H9 (cell line): ENCODE results near the gene MROH8. TPM values are rescaled to one million over a fixed set of nuclear protein-coding genes. Genes with fewer than 3 reads are reported as not detected.

Experiments
- DNase-seq: peaks from one replicate; pipeline ENCODE4 v3.0.0-alpha.2; 2017
- H2AFZ ChIP-seq: one replicate; pipeline ENCODE4 v1.6.1; 2013; ENCODE audit warnings: mild to moderate bottlenecking, low read length, control low read depth, moderate library complexity
- H2AK5ac ChIP-seq: 2 replicates; pipeline ENCODE4 v1.6.1; 2013; ENCODE audit warnings: low read length, control low read depth, mixed read lengths; ENCODE audit not compliant: insufficient read length
- H2BK120ac ChIP-seq: one replicate; pipeline ENCODE4 v1.6.1; 2013; ENCODE audit warnings: low read depth, mild to moderate bottlenecking, low read length, control low read depth, inconsistent platforms; ENCODE audit not compliant: poor library complexity, severe bottlenecking
- H2BK12ac ChIP-seq: 2 replicates; pipeline ENCODE4 v1.6.1; 2013; ENCODE audit warnings: low read length, control low read depth, mixed read lengths, low read depth; ENCODE audit not compliant: insufficient read length
- H2BK15ac ChIP-seq: 2 replicates; pipeline ENCODE4 v1.6.1; 2013; ENCODE audit warnings: low read depth, low read length, control low read depth
- H2BK20ac ChIP-seq: one replicate; pipeline ENCODE4 v1.6.1; 2013; ENCODE audit warnings: low read depth, mild to moderate bottlenecking, low read length, control low read depth, inconsistent platforms; ENCODE audit not compliant: poor library complexity, severe bottlenecking
- H2BK5ac ChIP-seq: 2 replicates; pipeline ENCODE4 v1.6.1; 2013; ENCODE audit warnings: low read length, control low read depth, mixed read lengths; ENCODE audit not compliant: insufficient read length
- H3K14ac ChIP-seq: 2 replicates; pipeline ENCODE4 v1.6.1; 2013; ENCODE audit warnings: low read length, control low read depth; ENCODE audit not compliant: insufficient read depth
- H3K18ac ChIP-seq: 2 replicates; pipeline ENCODE4 v1.6.1; 2013; ENCODE audit warnings: low read depth, mild to moderate bottlenecking, mixed read lengths, low read length, control low read depth; ENCODE audit not compliant: insufficient read length
- H3K23ac ChIP-seq: 2 replicates; pipeline ENCODE4 v1.6.1; 2013; ENCODE audit warnings: low read length, control low read depth, mixed read lengths, low read depth; ENCODE audit not compliant: insufficient read length
- H3K23me2 ChIP-seq: 2 replicates; pipeline ENCODE4 v1.6.1; 2013; ENCODE audit warnings: low read depth, mild to moderate bottlenecking, mixed read lengths, low read length, control low read depth; ENCODE audit not compliant: insufficient read length, poor library complexity, severe bottlenecking
- H3K27ac ChIP-seq: 2 replicates; pipeline ENCODE4 v1.5.1; 2013; ENCODE audit warnings: low read length, control low read depth, mixed read lengths, low read depth; ENCODE audit not compliant: insufficient read length
- H3K27me3 ChIP-seq: 2 replicates; pipeline ENCODE4 v1.6.1; 2013; ENCODE audit warnings: low read length, control low read depth, inconsistent platforms; ENCODE audit not compliant: insufficient read depth
- H3K4ac ChIP-seq: 2 replicates; pipeline ENCODE4 v1.6.1; 2013; ENCODE audit warnings: low read depth, mild to moderate bottlenecking, control low read depth, inconsistent platforms, low read length, moderate library complexity
- H3K4me1 ChIP-seq: 2 replicates; pipeline ENCODE4 v1.6.1; 2013; ENCODE audit warnings: low read length, control low read depth, inconsistent platforms; ENCODE audit not compliant: insufficient read depth
- H3K4me2 ChIP-seq: 2 replicates; pipeline ENCODE4 v1.6.1; 2013; ENCODE audit warnings: low read length, control low read depth, mixed read lengths; ENCODE audit not compliant: insufficient read length, insufficient read depth
- H3K56ac ChIP-seq: 2 replicates; pipeline ENCODE4 v1.6.1; 2013; ENCODE audit warnings: low read depth, mild to moderate bottlenecking, mixed read lengths, low read length, control low read depth; ENCODE audit not compliant: insufficient read length
- H3K79me1 ChIP-seq: 2 replicates; pipeline ENCODE4 v1.6.1; 2013; ENCODE audit warnings: low read depth, mild to moderate bottlenecking, moderate library complexity, low read length, control low read depth, inconsistent platforms; ENCODE audit not compliant: insufficient read depth, poor library complexity, severe bottlenecking
- H3K79me2 ChIP-seq: 2 replicates; pipeline ENCODE4 v1.6.1; 2013; ENCODE audit warnings: low read length, control low read depth, inconsistent platforms; ENCODE audit not compliant: insufficient read depth
- H3K9ac ChIP-seq: 2 replicates; pipeline ENCODE4 v1.6.1; 2013; ENCODE audit warnings: low read length, control low read depth, mixed read lengths; ENCODE audit not compliant: insufficient read length; ENCODE audit errors: extremely low read depth
- H3K9me3 ChIP-seq: one replicate; pipeline ENCODE4 v1.6.1; 2013; ENCODE audit warnings: low read depth, low read length, inconsistent platforms; ENCODE audit not compliant: control insufficient read depth
- H3T11ph ChIP-seq: one replicate; pipeline ENCODE4 v1.6.1; 2013; ENCODE audit warnings: mild to moderate bottlenecking, low read length, control low read depth, inconsistent platforms
- H4K20me1 ChIP-seq: one replicate; pipeline ENCODE4 v1.6.1; 2013; ENCODE audit not compliant: control insufficient read depth, insufficient read length, insufficient read depth
- H4K5ac ChIP-seq: 2 replicates; pipeline ENCODE4 v1.6.1; 2013; ENCODE audit warnings: low read depth, mild to moderate bottlenecking, mixed read lengths, low read length, control low read depth; ENCODE audit not compliant: insufficient read length
- H4K8ac ChIP-seq: replicated peaks from 2 replicates; pipeline ENCODE4 v1.6.1; 2013; ENCODE audit warnings: low read length, control low read depth, mixed read lengths, low read depth; ENCODE audit not compliant: insufficient read length
- H4K91ac ChIP-seq: 2 replicates; pipeline ENCODE4 v1.6.1; 2013; ENCODE audit warnings: low read depth, mild to moderate bottlenecking, moderate library complexity, mixed read lengths, low read length, control low read depth; ENCODE audit not compliant: insufficient read length
- H3K27ac Mint-ChIP-seq, 3 experiments: 2 replicates in 2 of 3; 3 replicates in 1 of 3; pipeline ENCODE4 v1.8.0; 2020 to 2021; ENCODE audit warnings: mixed read lengths in 3 of 3, mild to moderate bottlenecking in 1 of 3, moderate library complexity in 1 of 3
- H3K27me3 Mint-ChIP-seq: 2 replicates; pipeline ENCODE4 v1.8.0; 2021; ENCODE audit warnings: low read depth, mild to moderate bottlenecking, moderate library complexity, mixed read lengths
- H3K36me3 Mint-ChIP-seq, 3 experiments: 2 replicates in 2 of 3; 3 replicates in 1 of 3; pipeline ENCODE4 v1.8.0; 2020 to 2021; ENCODE audit warnings: low read depth in 3 of 3, mixed read lengths in 3 of 3; ENCODE audit not compliant: insufficient read depth in 1 of 3
- H3K4me1 Mint-ChIP-seq, 2 experiments: 2 replicates each; pipeline ENCODE4 v1.8.0; 2020; ENCODE audit warnings: mixed read lengths in 2 of 2
- H3K4me3 Mint-ChIP-seq, 2 experiments: 2 replicates in 1 of 2; 3 replicates in 1 of 2; pipeline ENCODE4 v1.8.0; 2020 to 2021; ENCODE audit warnings: mild to moderate bottlenecking in 2 of 2, mixed read lengths in 2 of 2, moderate library complexity in 1 of 2
- H3K9me3 Mint-ChIP-seq, 2 experiments: 2 replicates in 1 of 2; 3 replicates in 1 of 2; pipeline ENCODE4 v1.8.0; 2020; ENCODE audit warnings: mild to moderate bottlenecking in 2 of 2, mixed read lengths in 2 of 2, moderate library complexity in 1 of 2
- WGBS: extraction: QIAGEN DNeasy Blood & Tissue Kit; methylation state at CpG from one replicate; pipeline ENCODE4 v1.1.7; 2013; ENCODE audit warnings: missing lambda C conversion rate, low lambda C conversion rate, mixed read lengths; ENCODE audit not compliant: insufficient read length; ENCODE audit errors: extremely low coverage; 5-methylcytosine and 5-hydroxymethylcytosine counted together
- total RNA-seq: library from RNA; stranded (reverse); gene quantifications from 2 replicates; pipeline ENCODE4 v1.2.1, GENCODE V29; 2021
- TF ChIP-seq, protein P1 (sequence below): fragments of 200-600 bp; sonication (generic); conservative IDR thresholded peaks from 3 replicates; pipeline ENCODE4 v1.8.0; 2021; ENCODE audit warnings: antibody characterized with exemption, mild to moderate bottlenecking

MROH8 gene
- total RNA-seq, 1 experiment from 2014 or later = 0.90 TPM

GRCh38 chr20:37200926-37201826 lies 21.8 kb upstream of the MROH8 start:
- Histone ChIP-seq H2AFZ (no peak overlapping the region), H3K9me3 (no peaks in the 10 kb centered on the region), H3T11ph (no peak overlapping the region), H3K56ac (no peak overlapping the region), H4K5ac (no peak overlapping the region), H3K23me2 (no peaks in the 10 kb centered on the region), H3K14ac (no peak overlapping the region), H2BK15ac (no peak overlapping the region), H4K20me1 (no peaks in the 10 kb centered on the region), H4K91ac (no peak overlapping the region), H3K9ac (no peak overlapping the region), H3K27me3 (no peaks in the 10 kb centered on the region), H2BK5ac (no peak overlapping the region), H2BK120ac (no peak overlapping the region), H4K8ac (no peak overlapping the region), H2BK20ac (no peak overlapping the region), H3K27ac (no peak overlapping the region), H3K23ac (no peak overlapping the region), H3K4me2 (no peak overlapping the region), H2AK5ac (no peak overlapping the region), H3K4ac (no peak overlapping the region), H3K18ac (no peak overlapping the region), H3K79me2 (peaks cover 9% of the 10 kb centered on the region), H3K4me1 (no peaks in the 10 kb centered on the region), H2BK12ac (no peak overlapping the region), H3K79me1 (peaks cover 7% of the 10 kb centered on the region)
- no CpG with 5 or more reads among the region's 13 CpGs for WGBS
- H3K4me3 Mint-ChIP-seq = no peak overlapping the region
- H3K27me3 Mint-ChIP-seq = no peaks in the 10 kb centered on the region
- DNase-seq = no peak
- TF ChIP-seq, protein P1, sequence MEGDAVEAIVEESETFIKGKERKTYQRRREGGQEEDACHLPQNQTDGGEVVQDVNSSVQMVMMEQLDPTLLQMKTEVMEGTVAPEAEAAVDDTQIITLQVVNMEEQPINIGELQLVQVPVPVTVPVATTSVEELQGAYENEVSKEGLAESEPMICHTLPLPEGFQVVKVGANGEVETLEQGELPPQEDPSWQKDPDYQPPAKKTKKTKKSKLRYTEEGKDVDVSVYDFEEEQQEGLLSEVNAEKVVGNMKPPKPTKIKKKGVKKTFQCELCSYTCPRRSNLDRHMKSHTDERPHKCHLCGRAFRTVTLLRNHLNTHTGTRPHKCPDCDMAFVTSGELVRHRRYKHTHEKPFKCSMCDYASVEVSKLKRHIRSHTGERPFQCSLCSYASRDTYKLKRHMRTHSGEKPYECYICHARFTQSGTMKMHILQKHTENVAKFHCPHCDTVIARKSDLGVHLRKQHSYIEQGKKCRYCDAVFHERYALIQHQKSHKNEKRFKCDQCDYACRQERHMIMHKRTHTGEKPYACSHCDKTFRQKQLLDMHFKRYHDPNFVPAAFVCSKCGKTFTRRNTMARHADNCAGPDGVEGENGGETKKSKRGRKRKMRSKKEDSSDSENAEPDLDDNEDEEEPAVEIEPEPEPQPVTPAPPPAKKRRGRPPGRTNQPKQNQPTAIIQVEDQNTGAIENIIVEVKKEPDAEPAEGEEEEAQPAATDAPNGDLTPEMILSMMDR = no peak
- H3K36me3 Mint-ChIP-seq = peaks cover 55 to 84% (median 70%) of the 10 kb centered on the region in 3 experiments
- peak overlapping the region in 2 of 3 experiments; percentile 66 to 80; a peak in 3 of 7 replicates for H3K27ac Mint-ChIP-seq
- peaks cover 5% of the 10 kb centered on the region in 2 experiments; a peak in 1 of 4 replicates for H3K4me1 Mint-ChIP-seq
- no peaks in the 10 kb centered on the region for H3K9me3 Mint-ChIP-seq
